ENCODE results near the gene RNF207.

Gene RNF207

DNA sequence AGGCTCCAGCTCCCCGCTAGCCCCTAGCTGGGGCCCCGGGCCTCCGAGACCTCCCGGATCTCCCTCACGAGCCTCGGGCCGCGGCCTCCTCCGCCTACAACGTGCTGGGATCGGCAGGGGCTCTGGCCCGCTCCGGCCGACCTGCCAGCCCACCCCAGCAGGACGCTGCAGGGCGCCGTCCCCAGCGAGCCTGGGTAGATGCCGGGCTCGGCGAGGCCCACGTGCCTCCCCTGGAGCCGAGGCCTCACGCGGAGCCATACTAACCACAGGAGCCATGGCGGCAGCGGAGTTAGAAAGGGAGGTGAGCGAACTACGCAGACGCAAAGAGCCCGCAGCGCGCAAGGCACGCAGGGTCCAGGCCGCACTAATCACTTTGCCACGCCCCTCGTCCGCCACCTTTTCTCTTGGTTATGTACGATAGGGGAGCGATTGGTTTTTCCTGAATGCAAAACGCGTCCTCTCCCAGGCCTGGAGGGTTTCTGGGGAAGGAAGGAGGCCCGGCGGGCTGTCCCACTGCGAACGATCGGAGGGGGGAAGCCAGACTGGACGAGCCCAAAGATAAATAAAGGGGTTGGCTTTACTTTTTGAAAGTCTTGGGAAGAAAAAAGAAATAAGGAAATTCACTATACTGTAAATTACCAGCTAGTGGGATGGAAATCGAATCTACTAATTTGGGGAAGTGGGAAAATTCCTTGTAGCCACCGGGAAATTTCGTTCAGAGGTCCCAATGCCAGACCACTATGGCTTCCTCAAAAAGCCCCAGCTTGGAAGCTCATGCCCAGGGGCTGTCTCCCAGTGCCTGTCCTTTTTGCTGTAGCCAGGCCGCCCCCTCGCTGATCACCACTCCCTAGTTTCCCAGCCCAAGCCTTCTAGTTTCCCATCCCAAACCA is 6.4 kb upstream of the RNF207 start, which contains the start of gene RPL22:
RPL22 (minus strand) TSS at position 298 of the 890 bp plus-strand sequence; CDS start at position 276, 22 bp downstream.
- peak; percentile 98 to 99 for DNase-seq
- TF ChIP-seq GATA1 (IDR thresholded peaks at IDR 0.05; ENCODE audit: low read depth, low read length), result no peak
- peak; percentile 89 for TF ChIP-seq POLR2A (IDR thresholded peaks at IDR 0.05; ENCODE audit: low read length)

DNA sequence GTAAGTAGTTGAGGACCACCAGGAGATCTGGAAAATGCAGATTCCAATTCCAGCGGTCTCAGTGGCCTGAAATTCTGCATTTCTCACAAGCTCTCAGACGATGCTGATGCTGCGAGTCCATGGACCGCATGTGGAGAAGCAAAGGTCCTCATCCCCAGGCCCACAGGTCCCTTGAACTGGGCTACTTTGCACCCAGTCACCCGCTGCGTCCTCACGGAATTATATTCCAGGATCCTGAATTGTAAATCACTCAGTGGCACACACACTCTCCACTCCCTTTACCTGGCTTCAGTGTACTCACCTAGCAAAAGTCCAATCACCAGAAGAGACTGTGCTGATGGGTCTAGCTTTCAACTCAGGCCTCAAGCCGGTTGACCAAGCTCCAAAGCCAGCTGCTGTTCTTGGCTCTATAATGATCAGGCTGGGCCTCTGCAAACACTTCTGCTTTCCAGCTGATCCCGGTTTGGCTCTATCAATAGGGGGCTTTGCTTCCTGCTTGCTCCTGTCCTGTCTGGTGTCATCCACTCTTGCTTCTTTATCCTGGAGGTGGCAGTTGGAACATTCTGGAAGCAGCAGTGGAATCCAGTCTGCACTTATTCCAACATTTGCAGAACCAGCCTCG is 5.6 kb upstream of the RNF207 start:
- TF ChIP-seq GATA1 (IDR thresholded peaks at IDR 0.05; ENCODE audit: low read depth, low read length), result no peak
- TF ChIP-seq POLR2A (IDR thresholded peaks at IDR 0.05; ENCODE audit: low read length), result no peak
- DNase-seq, result no peak

DNA sequence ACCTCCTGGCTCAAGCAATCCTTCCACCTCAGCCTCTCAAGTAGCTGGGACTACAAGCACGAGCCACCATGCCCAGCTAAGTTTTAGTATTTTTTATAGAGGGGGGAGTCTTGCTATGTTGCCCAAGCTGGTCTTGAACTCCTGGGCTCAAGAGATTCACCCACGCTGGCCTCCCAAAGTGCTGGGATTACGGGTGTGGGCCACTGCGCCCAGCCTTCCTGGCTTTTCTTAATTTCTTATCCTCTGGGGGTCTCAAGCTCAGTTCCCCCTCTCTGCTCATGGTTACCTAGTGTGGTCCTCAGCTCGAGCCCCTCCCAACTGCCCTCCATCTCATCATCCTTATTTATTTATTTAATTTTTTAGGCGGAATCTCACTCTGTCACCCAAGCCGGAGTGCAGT is 3.7 kb upstream of the RNF207 start:
- TF ChIP-seq POLR2A (IDR thresholded peaks at IDR 0.05; ENCODE audit: low read length) (no peak), GATA1 (IDR thresholded peaks at IDR 0.05; ENCODE audit: low read depth, low read length) (no peak)
- DNase-seq, result no peak

DNA sequence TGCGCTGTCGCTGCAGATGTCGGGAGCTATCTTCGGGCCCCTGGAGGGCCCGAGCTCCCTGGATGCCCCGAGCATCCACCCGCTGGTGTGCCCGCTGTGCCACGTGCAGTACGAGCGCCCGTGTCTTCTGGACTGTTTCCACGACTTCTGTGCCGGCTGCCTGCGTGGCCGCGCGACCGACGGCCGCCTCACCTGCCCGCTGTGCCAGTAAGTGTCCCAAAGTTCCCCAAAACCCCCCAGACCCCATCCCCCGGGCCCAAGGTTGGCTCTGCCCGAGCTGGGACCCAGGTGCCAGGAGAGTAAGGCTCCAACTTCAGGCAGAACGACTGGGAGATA is 569 bp downstream of the RNF207 start:
- DNase-seq, result no peak
- TF ChIP-seq GATA1 (IDR thresholded peaks at IDR 0.05; ENCODE audit: low read depth, low read length), result no peak
- no peak for TF ChIP-seq POLR2A (IDR thresholded peaks at IDR 0.05; ENCODE audit: low read length)

DNA sequence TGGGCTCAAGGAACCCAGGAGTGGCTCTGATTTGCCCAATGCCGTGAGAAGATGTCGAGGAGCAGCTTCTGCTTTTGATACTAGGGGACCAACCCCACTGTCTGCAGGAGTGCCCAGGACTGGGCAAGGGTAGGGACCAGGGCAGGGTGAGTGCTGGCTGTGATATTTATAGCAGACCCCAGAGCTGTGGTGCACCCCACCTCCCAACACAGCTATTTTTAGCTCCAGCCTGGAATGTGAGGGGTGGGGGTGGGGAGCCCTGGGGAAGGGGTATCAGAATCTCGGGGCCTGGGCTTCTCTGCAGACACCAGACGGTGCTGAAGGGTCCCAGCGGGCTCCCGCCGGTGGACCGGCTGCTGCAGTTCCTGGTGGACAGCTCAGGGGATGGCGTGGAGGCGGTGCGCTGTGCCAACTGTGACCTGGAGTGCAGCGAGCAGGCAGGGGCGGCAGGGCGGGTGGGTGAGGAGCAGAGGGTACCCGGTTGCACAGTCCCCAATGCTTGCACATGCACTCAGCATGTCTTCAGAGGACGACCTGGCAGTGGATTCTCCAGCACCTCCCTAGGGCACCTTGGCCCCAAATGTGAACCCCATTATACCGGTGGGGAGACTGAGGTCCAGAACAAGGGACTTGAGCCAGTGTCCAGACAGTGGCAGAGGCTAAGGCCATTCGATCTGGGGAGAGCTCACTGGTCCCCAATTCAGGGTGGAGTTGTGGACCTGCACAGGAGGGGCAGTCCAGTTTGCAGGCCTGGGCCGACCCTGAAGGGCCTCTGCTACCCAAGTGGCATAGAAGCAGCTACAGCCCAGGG is 1.4 kb downstream of the RNF207 start:
- DNase-seq, result no peak
- TF ChIP-seq GATA1 (IDR thresholded peaks at IDR 0.05; ENCODE audit: low read depth, low read length), result no peak
- TF ChIP-seq POLR2A (IDR thresholded peaks at IDR 0.05; ENCODE audit: low read length), result no peak

DNA sequence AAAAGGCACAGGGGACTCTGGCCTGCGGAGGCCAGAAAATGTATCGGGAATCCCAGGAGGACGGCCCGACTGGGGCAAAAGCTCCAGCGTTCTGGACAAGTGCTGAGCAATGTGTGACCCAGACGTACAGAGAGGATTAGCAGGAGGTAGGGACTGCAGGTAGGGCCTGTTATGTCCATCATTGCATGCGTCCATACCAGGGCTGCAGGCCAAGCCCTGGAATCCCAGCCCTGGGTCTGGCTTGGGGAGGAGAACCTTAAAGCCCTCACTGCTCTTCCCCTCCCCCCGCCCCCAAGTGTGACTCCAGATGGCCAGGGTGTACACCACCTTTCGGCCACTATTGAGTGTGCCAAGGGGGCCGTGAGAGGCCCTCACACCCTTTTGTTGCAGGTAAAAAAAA is 2.0 kb downstream of the RNF207 start:
- no peak for TF ChIP-seq GATA1 (IDR thresholded peaks at IDR 0.05; ENCODE audit: low read depth, low read length)
- TF ChIP-seq POLR2A (IDR thresholded peaks at IDR 0.05; ENCODE audit: low read length), result no peak
- no peak for DNase-seq

DNA sequence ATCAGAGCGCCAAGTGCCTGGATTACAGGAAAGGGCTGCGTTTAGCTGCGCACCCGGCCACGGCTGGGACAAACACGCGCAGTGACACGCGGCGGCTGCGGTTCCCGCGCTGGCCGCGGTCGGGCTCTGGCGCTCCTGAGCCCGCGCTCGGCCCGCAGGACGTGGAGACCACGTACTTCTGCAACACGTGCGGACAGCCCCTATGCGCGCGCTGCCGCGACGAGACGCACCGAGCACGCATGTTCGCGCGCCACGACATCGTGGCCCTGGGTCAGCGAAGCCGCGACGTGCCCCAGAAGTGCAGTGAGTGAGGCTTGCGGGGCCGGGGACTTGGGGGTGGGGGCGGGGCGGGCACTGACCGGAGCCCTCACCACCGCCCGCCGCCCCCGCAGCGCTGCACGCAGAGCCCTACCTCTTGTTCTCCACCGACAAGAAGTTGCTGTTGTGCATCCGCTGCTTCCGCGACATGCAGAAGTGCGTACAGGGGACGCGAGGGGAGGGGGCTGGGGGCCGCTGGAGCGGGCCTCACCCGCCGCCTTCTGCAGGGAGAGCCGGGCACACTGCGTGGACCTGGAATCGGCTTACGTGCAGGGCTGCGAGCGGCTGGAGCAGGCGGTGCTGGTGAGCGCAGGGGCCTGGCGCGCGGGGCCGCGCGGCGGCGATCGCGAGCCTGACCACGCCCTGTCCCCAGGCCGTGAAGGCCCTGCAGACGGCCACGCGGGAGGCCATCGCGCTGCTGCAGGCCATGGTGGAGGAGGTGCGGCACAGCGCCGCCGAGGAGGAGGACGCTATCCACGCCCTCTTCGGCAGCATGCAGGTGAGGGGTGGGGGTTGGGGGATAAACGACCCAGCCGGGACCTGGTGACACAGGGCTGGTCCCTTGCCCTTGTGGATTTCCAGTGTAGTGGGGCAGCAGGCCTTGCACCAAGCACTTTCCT is 3.1 kb downstream of the RNF207 start:
- TF ChIP-seq POLR2A (IDR thresholded peaks at IDR 0.05; ENCODE audit: low read length) (no peak), GATA1 (IDR thresholded peaks at IDR 0.05; ENCODE audit: low read depth, low read length) (no peak)
- DNase-seq, result peak; percentile 66 to 76

DNA sequence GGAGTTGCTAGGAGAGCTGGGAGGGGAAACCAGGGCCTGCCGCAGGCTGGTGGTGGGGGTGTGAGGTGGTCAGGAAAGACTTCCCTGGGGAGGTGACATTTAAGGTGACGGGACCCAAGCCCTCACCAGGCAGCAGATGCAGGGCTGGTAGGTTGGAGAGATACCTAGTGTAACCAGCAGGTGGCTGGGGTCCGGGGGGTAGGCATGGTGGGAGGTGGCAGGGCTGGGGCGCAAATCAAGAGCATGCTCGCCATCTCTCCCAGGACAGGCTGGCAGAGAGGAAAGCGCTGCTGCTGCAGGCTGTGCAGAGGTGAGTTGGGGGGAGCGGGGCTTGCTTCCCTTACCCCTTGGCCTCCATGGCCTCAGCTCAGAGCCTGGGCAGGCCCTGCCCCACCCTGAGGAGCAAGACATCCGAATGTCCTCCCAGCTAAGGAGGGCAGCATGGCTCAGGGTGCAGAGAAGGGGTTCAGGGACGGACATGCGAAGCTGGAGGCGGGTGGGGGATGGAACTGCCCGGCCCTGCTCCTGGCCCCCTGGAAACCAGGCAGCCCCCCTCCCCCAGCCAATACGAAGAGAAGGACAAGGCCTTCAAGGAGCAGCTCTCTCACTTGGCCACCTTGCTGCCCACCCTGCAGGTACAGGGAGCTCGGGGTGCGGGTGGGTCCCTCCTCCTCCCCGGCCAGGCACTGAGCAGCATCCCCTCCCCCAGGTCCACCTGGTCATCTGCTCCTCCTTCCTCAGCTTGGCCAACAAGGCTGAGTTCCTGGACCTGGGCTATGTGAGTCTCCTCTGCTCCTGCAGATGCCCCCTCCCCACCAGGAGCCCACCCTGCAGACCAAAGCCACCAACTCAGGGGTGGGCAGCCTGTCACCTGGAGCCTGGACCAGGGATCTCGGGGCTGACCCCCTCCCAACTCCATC is 4.0 kb downstream of the RNF207 start:
- peak; percentile 36 to 37 for DNase-seq
- TF ChIP-seq POLR2A (IDR thresholded peaks at IDR 0.05; ENCODE audit: low read length), result no peak
- TF ChIP-seq GATA1 (IDR thresholded peaks at IDR 0.05; ENCODE audit: low read depth, low read length), result no peak

DNA sequence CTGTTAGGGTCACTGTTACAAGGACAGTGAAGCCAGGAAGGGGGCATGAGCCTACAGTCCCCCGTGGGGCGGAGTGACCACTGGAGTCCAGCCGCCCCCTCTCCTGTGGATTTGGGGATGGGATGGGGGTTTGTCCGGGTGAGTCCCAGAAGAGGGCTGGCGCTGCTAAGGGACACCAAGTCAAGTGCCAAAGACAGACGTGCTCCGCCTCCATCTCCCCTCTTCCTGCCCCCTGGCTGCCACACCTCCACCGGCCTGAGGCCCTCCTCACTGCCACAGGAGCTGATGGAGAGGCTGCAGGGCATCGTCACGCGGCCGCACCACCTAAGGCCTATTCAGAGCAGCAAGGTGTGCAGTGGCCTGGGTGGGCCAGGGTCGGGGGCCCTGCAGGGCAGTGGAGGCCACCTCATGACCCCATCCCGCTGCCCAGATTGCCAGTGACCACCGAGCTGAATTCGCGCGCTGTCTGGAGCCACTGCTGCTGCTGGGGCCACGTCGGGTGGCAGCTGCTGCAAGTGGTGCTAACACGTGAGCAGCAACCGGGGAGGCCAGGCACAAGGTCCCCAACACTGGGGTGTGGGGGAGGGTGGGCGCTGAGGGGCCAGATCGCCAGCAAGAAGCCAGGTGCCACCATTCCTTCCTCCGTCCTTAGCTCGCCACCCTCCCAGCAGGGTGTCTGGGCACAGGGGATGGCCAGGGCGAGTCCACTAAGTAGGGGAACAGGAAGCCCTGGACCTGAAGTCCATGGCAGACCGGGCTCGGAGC is 4.9 kb downstream of the RNF207 start:
- TF ChIP-seq POLR2A (IDR thresholded peaks at IDR 0.05; ENCODE audit: low read length) (no peak), GATA1 (IDR thresholded peaks at IDR 0.05; ENCODE audit: low read depth, low read length) (no peak)
- no peak for DNase-seq

DNA sequence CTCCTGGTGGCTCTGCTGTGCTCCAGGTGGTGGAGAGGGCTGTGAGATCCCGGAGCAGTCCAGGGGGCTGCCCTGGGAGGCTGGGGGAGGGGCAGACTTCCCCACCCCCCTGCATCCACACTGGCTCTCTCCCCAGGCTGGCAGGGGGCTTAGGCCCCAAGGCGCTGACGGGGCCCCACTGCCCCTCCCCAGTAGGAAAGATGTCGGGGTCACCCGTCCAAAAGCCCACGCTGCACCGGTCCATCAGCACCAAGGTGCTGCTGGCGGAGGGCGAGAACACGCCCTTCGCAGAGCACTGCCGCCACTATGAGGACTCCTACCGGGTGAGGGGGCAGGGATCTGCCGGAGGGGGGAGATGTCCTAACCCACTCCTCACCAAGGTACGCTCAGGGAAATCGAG is 5.8 kb downstream of the RNF207 start:
- TF ChIP-seq GATA1 (IDR thresholded peaks at IDR 0.05; ENCODE audit: low read depth, low read length) (no peak), POLR2A (IDR thresholded peaks at IDR 0.05; ENCODE audit: low read length) (no peak)
- no peak for DNase-seq

DNA sequence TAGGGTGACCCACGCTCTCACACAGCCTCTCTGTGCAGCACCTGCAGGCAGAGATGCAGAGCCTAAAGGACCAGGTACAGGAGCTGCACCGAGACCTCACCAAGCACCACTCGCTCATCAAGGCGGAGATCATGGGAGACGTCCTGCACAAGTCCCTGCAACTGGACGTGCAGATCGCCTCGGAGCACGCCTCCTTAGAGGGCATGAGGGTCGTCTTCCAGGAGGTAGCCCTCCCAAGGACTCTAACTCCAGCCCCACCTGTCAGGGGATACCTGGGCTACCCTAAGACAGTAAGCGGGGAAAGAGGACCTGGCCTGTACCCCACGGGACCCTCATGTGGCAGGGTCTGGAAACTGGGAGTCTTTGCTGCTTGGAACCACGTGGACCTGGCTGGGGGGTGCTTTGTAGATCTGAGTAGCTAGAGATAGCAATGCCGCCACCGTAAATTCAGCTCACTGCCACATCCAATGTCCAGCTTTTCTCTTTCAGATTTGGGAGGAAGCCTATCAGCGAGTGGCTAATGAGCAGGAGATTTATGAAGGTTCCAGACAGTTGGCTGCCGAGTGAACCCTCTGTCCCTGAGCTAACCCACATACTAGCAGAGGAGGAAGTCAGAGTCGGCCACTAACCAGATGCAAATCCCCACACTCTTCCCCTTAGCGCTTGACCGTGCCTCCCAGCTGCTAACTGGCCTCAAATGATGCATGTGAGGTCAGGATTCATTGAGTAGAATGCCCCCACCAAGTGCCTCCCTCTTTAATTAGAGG is 6.5 kb downstream of the RNF207 start:
- no peak for DNase-seq
- TF ChIP-seq GATA1 (IDR thresholded peaks at IDR 0.05; ENCODE audit: low read depth, low read length), result no peak
- no peak for TF ChIP-seq POLR2A (IDR thresholded peaks at IDR 0.05; ENCODE audit: low read length)
